Hepatocyte (in vitro differentiated cells): ENCODE measurements around the gene CACHD1. TPM values are rescaled to one million over a fixed set of nuclear protein-coding genes. Genes with fewer than 3 reads are reported as not detected.

Experiments used
- DNase-seq: peaks from one replicate; pipeline ENCODE4 v3.0.0-alpha.2; 2016; ENCODE audit warnings: low spot score
- H2AFZ ChIP-seq: fragments of 200-600 bp; sonication (generic); 2 replicates; pipeline ENCODE4 v1.6.0; 2016; ENCODE audit warnings: antibody characterized with exemption, mild to moderate bottlenecking
- H3K27ac ChIP-seq: fragments of 200-600 bp; sonication (generic); 2 replicates; pipeline ENCODE4 v1.5.1; 2016; ENCODE audit warnings: mild to moderate bottlenecking
- H3K27me3 ChIP-seq: fragments of 200-600 bp; sonication (generic); 2 replicates; pipeline ENCODE4 v1.6.1; 2016
- H3K36me3 ChIP-seq: fragments of 200-600 bp; sonication (generic); replicated peaks from 2 replicates; pipeline ENCODE4 v1.5.1; 2016; ENCODE audit warnings: low read depth; ENCODE audit not compliant: insufficient read depth
- H3K4me1 ChIP-seq: fragments of 200-600 bp; sonication (generic); 2 replicates; pipeline ENCODE4 v1.5.1; 2016; ENCODE audit warnings: mild to moderate bottlenecking, moderate library complexity; ENCODE audit not compliant: insufficient read depth
- H3K4me2 ChIP-seq: fragments of 200-600 bp; sonication (generic); 2 replicates; pipeline ENCODE4 v1.6.0; 2016
- H3K4me3 ChIP-seq: fragments of 200-600 bp; sonication (generic); 2 replicates; pipeline ENCODE4 v1.5.1; 2016; ENCODE audit warnings: mild to moderate bottlenecking
- H3K79me2 ChIP-seq: fragments of 200-600 bp; sonication (generic); 2 replicates; pipeline ENCODE4 v1.6.0; 2017; ENCODE audit warnings: mild to moderate bottlenecking
- H3K9me2 ChIP-seq: fragments of 200-600 bp; sonication (generic); replicated peaks from 2 replicates; pipeline ENCODE4 v1.6.0; 2017; ENCODE audit warnings: mild to moderate bottlenecking; ENCODE audit not compliant: insufficient read depth
- H3K9me3 ChIP-seq: fragments of 200-600 bp; sonication (generic); 2 replicates; pipeline ENCODE4 v1.5.1; 2016; ENCODE audit warnings: low read depth, mild to moderate bottlenecking
- H4K20me1 ChIP-seq: fragments of 200-600 bp; sonication (generic); 2 replicates; pipeline ENCODE4 v1.6.0; 2016; ENCODE audit warnings: mild to moderate bottlenecking; ENCODE audit not compliant: insufficient read depth, poor library complexity, severe bottlenecking
- EZH2 ChIP-seq: fragments of 200-600 bp; sonication (generic); IDR thresholded peaks from 2 replicates; pipeline ENCODE4 v1.6.1; 2016; ENCODE audit warnings: antibody characterized with exemption, mild to moderate bottlenecking, borderline replicate concordance
- EZH2phosphoT487 ChIP-seq: fragments of 200-600 bp; sonication (generic); IDR thresholded peaks from one replicate; pipeline ENCODE4 v1.6.1; 2018; ENCODE audit warnings: antibody characterized with exemption, mild to moderate bottlenecking, low read depth, moderate library complexity; ENCODE audit not compliant: unreplicated experiment, severe bottlenecking
- WGBS: methylation state at CpG from one replicate; pipeline ENCODE4 v1.1.6; 2016; ENCODE audit warnings: low lambda C conversion rate; ENCODE audit errors: missing lambda C conversion rate; 5-methylcytosine and 5-hydroxymethylcytosine counted together
- polyA plus RNA-seq: library from polyadenylated mRNA; unstranded; fragments of >200 nt; fragmentation: Nextera tagmentation; extraction: Ambion mirVana; gene quantifications from 2 replicates; pipeline ENCODE4 v1.2.1, GENCODE V29; 2016
- total RNA-seq: library from RNA; depleted of rRNA; stranded (reverse); fragments of >200 nt; gene quantifications from 2 replicates; pipeline ENCODE4 v1.2.3, GENCODE V29; 2014
- TF ChIP-seq, protein P1 (sequence below): fragments of 200-600 bp; sonication (generic); IDR thresholded peaks from 2 replicates; pipeline ENCODE4 v1.5.1; 2016; ENCODE audit warnings: antibody characterized with exemption, mild to moderate bottlenecking; ENCODE audit not compliant: poor library complexity

The CACHD1 gene
- total and polyA plus RNA-seq, 2 experiments from 2014 or later, result 23.8 to 39.7 TPM

DNA sequence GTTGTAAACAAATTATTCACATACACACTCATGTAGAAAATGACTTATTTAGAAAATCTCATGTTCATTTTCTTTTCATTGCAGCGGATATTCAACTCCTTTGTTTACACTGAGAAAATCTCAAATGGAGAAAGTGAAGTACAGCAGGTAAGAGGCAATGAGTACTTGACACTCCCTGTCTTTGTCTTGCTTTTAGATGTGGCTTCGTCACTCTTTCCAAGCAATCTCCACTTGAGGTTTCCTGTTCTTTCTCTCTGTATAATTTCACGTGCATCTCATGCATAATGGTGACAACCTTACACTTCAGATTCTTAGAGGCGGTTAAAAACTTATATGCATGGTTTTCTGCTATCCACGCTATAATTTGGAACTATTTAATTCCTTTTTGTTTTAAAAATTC is 80.6 kb downstream of the CACHD1 start:
- H3K9me3 ChIP-seq, result no peaks in the 10 kb centered on the region
- no peaks in the 10 kb centered on the region for H3K36me3 ChIP-seq
- H3K4me2 ChIP-seq, result no peak overlapping the region
- H3K27me3 ChIP-seq, result no peaks in the 10 kb centered on the region
- H3K9me2 ChIP-seq, result no peaks in the 10 kb centered on the region
- H3K27ac ChIP-seq, result no peak overlapping the region
- H3K79me2 ChIP-seq, result peaks cover 57% of the 10 kb centered on the region
- H2AFZ ChIP-seq, result no peak overlapping the region
- no peak overlapping the region for H3K4me3 ChIP-seq
- peaks cover 5% of the 10 kb centered on the region for H4K20me1 ChIP-seq
- TF ChIP-seq, protein P1, sequence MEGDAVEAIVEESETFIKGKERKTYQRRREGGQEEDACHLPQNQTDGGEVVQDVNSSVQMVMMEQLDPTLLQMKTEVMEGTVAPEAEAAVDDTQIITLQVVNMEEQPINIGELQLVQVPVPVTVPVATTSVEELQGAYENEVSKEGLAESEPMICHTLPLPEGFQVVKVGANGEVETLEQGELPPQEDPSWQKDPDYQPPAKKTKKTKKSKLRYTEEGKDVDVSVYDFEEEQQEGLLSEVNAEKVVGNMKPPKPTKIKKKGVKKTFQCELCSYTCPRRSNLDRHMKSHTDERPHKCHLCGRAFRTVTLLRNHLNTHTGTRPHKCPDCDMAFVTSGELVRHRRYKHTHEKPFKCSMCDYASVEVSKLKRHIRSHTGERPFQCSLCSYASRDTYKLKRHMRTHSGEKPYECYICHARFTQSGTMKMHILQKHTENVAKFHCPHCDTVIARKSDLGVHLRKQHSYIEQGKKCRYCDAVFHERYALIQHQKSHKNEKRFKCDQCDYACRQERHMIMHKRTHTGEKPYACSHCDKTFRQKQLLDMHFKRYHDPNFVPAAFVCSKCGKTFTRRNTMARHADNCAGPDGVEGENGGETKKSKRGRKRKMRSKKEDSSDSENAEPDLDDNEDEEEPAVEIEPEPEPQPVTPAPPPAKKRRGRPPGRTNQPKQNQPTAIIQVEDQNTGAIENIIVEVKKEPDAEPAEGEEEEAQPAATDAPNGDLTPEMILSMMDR, result no peak
- TF ChIP-seq EZH2 (no peak), EZH2phosphoT487 (no peak)
- 74% methylated on average over 5 of the region's 5 CpGs for WGBS
- no peak for DNase-seq
- no peaks in the 10 kb centered on the region for H3K4me1 ChIP-seq

- H3K9me3 ChIP-seq, result no peaks in the 10 kb centered on the region
- no peaks in the 10 kb centered on the region for H3K36me3 ChIP-seq
- WGBS, result 67% methylated on average over 4 of the region's 4 CpGs
- H3K9me2 ChIP-seq, result no peaks in the 10 kb centered on the region
- no peak overlapping the region for H3K4me3 ChIP-seq
- no peaks in the 10 kb centered on the region for H3K27me3 ChIP-seq
- peaks cover 3% of the 10 kb centered on the region for H3K4me1 ChIP-seq
- H3K4me2 ChIP-seq, result no peak overlapping the region
- H3K27ac ChIP-seq, result peak overlapping the region; percentile 5
- no peak overlapping the region for H2AFZ ChIP-seq
- H4K20me1 ChIP-seq, result peaks cover 5% of the 10 kb centered on the region
- no peak for DNase-seq
- TF ChIP-seq EZH2, result no peak
- TF ChIP-seq EZH2phosphoT487, result no peak
- TF ChIP-seq, protein P1, result no peak
- peaks cover 52% of the 10 kb centered on the region for H3K79me2 ChIP-seq
These were observed 81.1 kb downstream of the CACHD1 start for GRCh38 chr1:64550946-64551605.

- WGBS, result 74% methylated on average over 4 of the region's 4 CpGs
These were observed 83.4 kb downstream of the CACHD1 start for GRCh38 chr1:64553285-64553684.

More at GRCh38 chr1:64553285-64553684, 83.4 kb downstream of the CACHD1 start:
- Histone ChIP-seq H3K27me3 (no peaks in the 10 kb centered on the region), H3K27ac (no peak overlapping the region), H2AFZ (no peak overlapping the region), H3K9me3 (no peaks in the 10 kb centered on the region), H3K9me2 (no peaks in the 10 kb centered on the region), H3K79me2 (peaks cover 41% of the 10 kb centered on the region), H3K4me2 (no peak overlapping the region), H3K4me1 (peaks cover 6% of the 10 kb centered on the region), H3K36me3 (no peaks in the 10 kb centered on the region), H4K20me1 (peaks cover 5% of the 10 kb centered on the region), H3K4me3 (no peak overlapping the region)
- DNase-seq, result no peak
- TF ChIP-seq EZH2phosphoT487, result no peak
- TF ChIP-seq, protein P1, result no peak
- TF ChIP-seq EZH2, result no peak
